ENCODE results near the gene LYST.

Gene LYST

GRCh38 chr1:235865565-235866204, 1.0 kb downstream of the LYST start:
- TF ChIP-seq, protein P1, sequence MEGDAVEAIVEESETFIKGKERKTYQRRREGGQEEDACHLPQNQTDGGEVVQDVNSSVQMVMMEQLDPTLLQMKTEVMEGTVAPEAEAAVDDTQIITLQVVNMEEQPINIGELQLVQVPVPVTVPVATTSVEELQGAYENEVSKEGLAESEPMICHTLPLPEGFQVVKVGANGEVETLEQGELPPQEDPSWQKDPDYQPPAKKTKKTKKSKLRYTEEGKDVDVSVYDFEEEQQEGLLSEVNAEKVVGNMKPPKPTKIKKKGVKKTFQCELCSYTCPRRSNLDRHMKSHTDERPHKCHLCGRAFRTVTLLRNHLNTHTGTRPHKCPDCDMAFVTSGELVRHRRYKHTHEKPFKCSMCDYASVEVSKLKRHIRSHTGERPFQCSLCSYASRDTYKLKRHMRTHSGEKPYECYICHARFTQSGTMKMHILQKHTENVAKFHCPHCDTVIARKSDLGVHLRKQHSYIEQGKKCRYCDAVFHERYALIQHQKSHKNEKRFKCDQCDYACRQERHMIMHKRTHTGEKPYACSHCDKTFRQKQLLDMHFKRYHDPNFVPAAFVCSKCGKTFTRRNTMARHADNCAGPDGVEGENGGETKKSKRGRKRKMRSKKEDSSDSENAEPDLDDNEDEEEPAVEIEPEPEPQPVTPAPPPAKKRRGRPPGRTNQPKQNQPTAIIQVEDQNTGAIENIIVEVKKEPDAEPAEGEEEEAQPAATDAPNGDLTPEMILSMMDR (IDR thresholded peaks at IDR 0.05; ENCODE audit: borderline replicate concordance, insufficient read depth, low read depth, low read length): no peak
- H3K4me3 ChIP-seq (ENCODE audit: low read depth, low read length): peak overlapping the region; percentile 72

- TF ChIP-seq, protein P1 (IDR thresholded peaks at IDR 0.05; ENCODE audit: borderline replicate concordance, insufficient read depth, low read depth, low read length): no peak
- no peak overlapping the region for H3K4me3 ChIP-seq (ENCODE audit: low read depth, low read length)
These were observed 1.7 kb downstream of the LYST start for GRCh38 chr1:235864931-235865525.

- TF ChIP-seq, protein P1 (IDR thresholded peaks at IDR 0.05; ENCODE audit: borderline replicate concordance, insufficient read depth, low read depth, low read length): no peak
- no peak overlapping the region for H3K4me3 ChIP-seq (ENCODE audit: low read depth, low read length)
These were observed 2.2 kb downstream of the LYST start for GRCh38 chr1:235864469-235864868.

DNA sequence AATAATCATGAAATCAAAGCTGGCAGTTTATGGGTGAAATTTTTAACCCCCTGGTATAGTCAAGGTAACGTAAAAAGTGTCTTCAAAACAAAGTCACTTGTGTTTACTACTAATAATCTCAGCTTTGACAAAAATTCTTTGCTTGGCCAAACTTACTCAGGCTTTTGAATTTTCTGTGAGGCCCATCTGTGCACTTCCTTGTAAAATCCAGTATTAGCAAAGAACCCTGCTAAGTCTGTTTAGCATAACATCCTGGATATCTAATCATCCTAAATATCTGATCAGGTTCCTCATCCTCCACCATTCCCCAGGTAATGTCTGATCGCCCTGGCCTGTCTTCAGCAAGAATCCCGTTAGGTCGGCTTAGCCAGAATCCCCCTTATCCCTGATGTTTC, 3.0 kb downstream of the LYST start:
- no peak overlapping the region for H3K4me3 ChIP-seq (ENCODE audit: low read depth, low read length)
- TF ChIP-seq, protein P1 (IDR thresholded peaks at IDR 0.05; ENCODE audit: borderline replicate concordance, insufficient read depth, low read depth, low read length): no peak

- no peak overlapping the region for H3K4me3 ChIP-seq (ENCODE audit: low read depth, low read length)
- TF ChIP-seq, protein P1 (IDR thresholded peaks at IDR 0.05; ENCODE audit: borderline replicate concordance, insufficient read depth, low read depth, low read length): no peak
These were observed 4.8 kb downstream of the LYST start for GRCh38 chr1:235861857-235862256.

GRCh38 chr1:235860829-235861228, 5.9 kb downstream of the LYST start:
- no peak overlapping the region for H3K4me3 ChIP-seq (ENCODE audit: low read depth, low read length)
- TF ChIP-seq, protein P1 (IDR thresholded peaks at IDR 0.05; ENCODE audit: borderline replicate concordance, insufficient read depth, low read depth, low read length): no peak

- no peak overlapping the region for H3K4me3 ChIP-seq (ENCODE audit: low read depth, low read length)
- TF ChIP-seq, protein P1 (IDR thresholded peaks at IDR 0.05; ENCODE audit: borderline replicate concordance, insufficient read depth, low read depth, low read length): no peak
These were observed 6.9 kb downstream of the LYST start for GRCh38 chr1:235859789-235860188.

Measured in GM12875 (cell line).